Measurements from ENCODE around the gene TENM4. TPM values are rescaled to one million over a fixed set of nuclear protein-coding genes. Genes with fewer than 3 reads are reported as not detected.
A peak's percentile ranks its signal among the peaks of the same experiment; 100 is the strongest.

TENM4 gene
- polyA plus RNA-seq, 1 donor from 2014 or later: 16.8 TPM

GRCh38 chr11:79403839-79404238 is 37.0 kb downstream of the TENM4 start:
- Histone ChIP-seq H3K9me3 (ENCODE audit: low read length) (no peaks in the 10 kb centered on the region), H4K20me1 (ENCODE audit: insufficient read depth) (no peaks in the 10 kb centered on the region), H3K27ac (ENCODE audit: low read length) (no peak overlapping the region), H3F3A (ENCODE audit: insufficient read depth, low read length, poor library complexity, severe bottlenecking) (peaks cover 2% of the 10 kb centered on the region), H3K4me2 (ENCODE audit: low read length) (no peak overlapping the region), H3K36me3 (ENCODE audit: insufficient read depth, low read length) (no peaks in the 10 kb centered on the region), H3K27me3 (ENCODE audit: insufficient read depth, low read depth, low read length) (no peaks in the 10 kb centered on the region), H3K4me3 (ENCODE audit: low read length) (no peak overlapping the region), H3K9ac (ENCODE audit: low read length) (no peak overlapping the region), H3K79me2 (replicated peaks; ENCODE audit: insufficient read depth, low read length) (peaks cover 35% of the 10 kb centered on the region), H2AFZ (ENCODE audit: low read depth, low read length) (no peak overlapping the region), H3K9me2 (ENCODE audit: insufficient read depth, low read length) (no peaks in the 10 kb centered on the region)
- TF ChIP-seq SMC3 (conservative IDR thresholded peaks at IDR 0.05; ENCODE audit: poor library complexity): no peak

GRCh38 chr11:79402912-79403311 is 37.9 kb downstream of the TENM4 start:
- TF ChIP-seq MXI1 (conservative IDR thresholded peaks at IDR 0.05; ENCODE audit: poor library complexity, severe bottlenecking) (no peak), CTCF (IDR thresholded peaks at IDR 0.05; ENCODE audit: poor library complexity, severe bottlenecking) (no peak), EP300 (conservative IDR thresholded peaks at IDR 0.05; ENCODE audit: poor library complexity, severe bottlenecking) (peak; percentile 91)
- H3K79me2 ChIP-seq (replicated peaks; ENCODE audit: insufficient read depth, low read length): peaks cover 35% of the 10 kb centered on the region
- no peaks in the 10 kb centered on the region for H3K27me3 ChIP-seq (ENCODE audit: insufficient read depth, low read depth, low read length)
- H4K20me1 ChIP-seq (ENCODE audit: insufficient read depth): no peaks in the 10 kb centered on the region
- peaks cover 2% of the 10 kb centered on the region for H3F3A ChIP-seq (ENCODE audit: insufficient read depth, low read length, poor library complexity, severe bottlenecking)
- H3K9ac ChIP-seq (ENCODE audit: low read length): no peak overlapping the region
- H3K4me2 ChIP-seq (ENCODE audit: low read length): no peak overlapping the region
- H3K9me2 ChIP-seq (ENCODE audit: insufficient read depth, low read length): no peaks in the 10 kb centered on the region
- no peaks in the 10 kb centered on the region for H3K9me3 ChIP-seq (ENCODE audit: low read length)
- no peak overlapping the region for H3K4me3 ChIP-seq (ENCODE audit: low read length)
- H2AFZ ChIP-seq (ENCODE audit: low read depth, low read length): no peak overlapping the region
- H3K36me3 ChIP-seq (ENCODE audit: insufficient read depth, low read length): no peaks in the 10 kb centered on the region
- peak overlapping the region; percentile 38 for H3K27ac ChIP-seq (ENCODE audit: low read length)

GRCh38 chr11:79400717-79401330 is 40.0 kb downstream of the TENM4 start:
- Histone ChIP-seq H3K36me3 (ENCODE audit: insufficient read depth, low read length) (no peaks in the 10 kb centered on the region), H3K4me2 (ENCODE audit: low read length) (no peak overlapping the region), H3F3A (ENCODE audit: insufficient read depth, low read length, poor library complexity, severe bottlenecking) (peaks cover 2% of the 10 kb centered on the region), H3K27ac (ENCODE audit: low read length) (no peak overlapping the region), H3K9me2 (ENCODE audit: insufficient read depth, low read length) (no peaks in the 10 kb centered on the region), H3K9ac (ENCODE audit: low read length) (no peak overlapping the region), H3K79me2 (replicated peaks; ENCODE audit: insufficient read depth, low read length) (peaks cover 32% of the 10 kb centered on the region), H2AFZ (ENCODE audit: low read depth, low read length) (no peak overlapping the region), H3K4me3 (ENCODE audit: low read length) (no peak overlapping the region), H3K9me3 (ENCODE audit: low read length) (no peaks in the 10 kb centered on the region), H4K20me1 (ENCODE audit: insufficient read depth) (no peaks in the 10 kb centered on the region), H3K27me3 (ENCODE audit: insufficient read depth, low read depth, low read length) (no peaks in the 10 kb centered on the region)
- peak; percentile 49 for TF ChIP-seq CTCF (IDR thresholded peaks at IDR 0.05; ENCODE audit: poor library complexity, severe bottlenecking)
- no peak for TF ChIP-seq EP300 (conservative IDR thresholded peaks at IDR 0.05; ENCODE audit: poor library complexity, severe bottlenecking)
- TF ChIP-seq POLR2AphosphoS5 (IDR thresholded peaks at IDR 0.05): no peak
- peak; percentile 25 for TF ChIP-seq RAD21 (conservative IDR thresholded peaks at IDR 0.05)
